Esophagus muscularis mucosa (tissue), 4 donors: ENCODE measurements around the gene AHRR.
"Not testable (repeated sequence)": the region's sequence is repeated elsewhere in the genome, so short reads cannot be mapped to it uniquely, and the experiment has no call there.

Source experiments
- CTCF ChIP-seq, 3 experiments: fragments of 200-600 bp in 2 of 3; fragments of 450-650 bp in 1 of 3; sonication (generic) in 2 of 3; IDR thresholded peaks; one replicate each; pipeline ENCODE4 v1.5.1; 2017 to 2019; ENCODE audit warnings: antibody characterized with exemption in 3 of 3, mild to moderate bottlenecking in 2 of 3, moderate library complexity in 1 of 3
- EP300 ChIP-seq: sonication (generic); formaldehyde crosslinking; IDR thresholded peaks from one replicate; pipeline ENCODE4 v1.6.1; 2017; ENCODE audit warnings: antibody characterized with exemption
- POLR2A ChIP-seq: fragments of 450-650 bp; IDR thresholded peaks from one replicate; pipeline ENCODE4 v1.6.1; 2017; ENCODE audit warnings: antibody characterized with exemption, moderate library complexity, mild to moderate bottlenecking, low read depth
- POLR2AphosphoS5 ChIP-seq, 2 donors: sonication (generic); formaldehyde crosslinking; IDR thresholded peaks; one replicate each; pipeline ENCODE4 v1.6.1; 2017; ENCODE audit warnings: antibody characterized with exemption in 2 of 2

DNA sequence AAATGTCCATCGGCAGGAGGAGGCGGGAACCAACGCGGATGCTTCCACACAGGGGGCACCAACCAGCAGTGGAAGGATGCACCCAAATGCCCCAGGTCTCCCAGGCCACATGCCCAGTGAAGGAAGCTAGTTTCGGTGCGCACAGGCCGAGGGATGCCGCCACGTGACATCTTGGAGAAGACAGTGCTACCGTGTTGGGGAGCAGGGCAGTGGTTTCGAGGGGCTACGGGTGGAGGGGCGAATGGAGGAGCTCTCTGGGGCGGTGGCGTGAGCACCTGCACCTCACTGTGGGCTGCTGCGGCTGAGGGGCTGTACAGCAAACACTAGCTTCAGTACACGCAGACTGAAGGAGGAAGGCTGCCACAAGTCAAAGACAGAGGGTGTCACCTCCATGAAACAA is 26.7 kb upstream of the AHRR start:
- TF ChIP-seq POLR2A; CTCF (IDR thresholded peaks at IDR 0.05); POLR2AphosphoS5 (IDR thresholded peaks at IDR 0.05); EP300: not testable (repeated sequence)
